Stimulated activated naive CD4-positive, alpha-beta T cell (primary cell): ENCODE measurements around the gene FRY.

Source experiments
- DNase-seq, 6 experiments: peaks; one replicate each; lab custom pipeline; 2025; lab: John Stamatoyannopoulos, UW

Gene FRY

DNA sequence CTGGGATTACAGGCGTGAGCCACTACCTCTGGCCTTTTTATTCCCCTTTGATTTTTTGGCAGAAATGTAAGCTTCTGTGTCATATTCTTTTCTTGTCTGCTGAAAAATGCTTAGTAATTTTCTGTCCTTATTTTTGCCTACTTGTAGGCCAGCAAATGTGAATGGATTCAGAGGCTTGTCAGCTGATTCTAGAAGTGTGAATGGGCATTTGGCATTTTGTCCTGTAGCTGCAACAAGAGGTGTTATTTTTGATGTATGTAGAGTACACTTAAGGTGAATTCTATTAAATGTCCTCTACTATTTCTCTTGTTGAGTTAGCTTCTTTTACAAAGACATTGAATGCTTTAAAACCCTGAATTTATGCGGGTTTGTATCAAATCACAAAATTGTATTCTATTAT is 50.0 kb downstream of the FRY start:
- no peak for DNase-seq

DNA sequence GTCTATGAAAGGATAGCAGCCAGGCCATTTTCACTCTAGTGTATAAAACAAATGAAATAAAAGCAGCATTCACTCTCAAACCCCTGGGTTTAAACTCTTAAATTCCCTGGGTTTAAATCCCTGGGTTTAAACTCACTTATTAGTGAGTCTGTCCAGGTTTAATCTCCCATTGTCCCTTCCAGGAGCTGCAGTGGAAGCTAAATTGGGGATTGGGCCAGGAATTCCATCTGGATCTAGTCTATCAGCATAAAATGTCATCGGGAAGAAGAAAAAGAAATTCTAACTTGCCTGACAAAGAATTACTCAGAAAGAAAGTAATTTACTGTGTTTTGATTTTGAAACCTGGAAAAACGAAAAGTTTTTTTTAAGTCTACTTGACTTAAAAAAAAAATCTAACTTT is 54.8 kb downstream of the FRY start:
- no peak for DNase-seq

DNA sequence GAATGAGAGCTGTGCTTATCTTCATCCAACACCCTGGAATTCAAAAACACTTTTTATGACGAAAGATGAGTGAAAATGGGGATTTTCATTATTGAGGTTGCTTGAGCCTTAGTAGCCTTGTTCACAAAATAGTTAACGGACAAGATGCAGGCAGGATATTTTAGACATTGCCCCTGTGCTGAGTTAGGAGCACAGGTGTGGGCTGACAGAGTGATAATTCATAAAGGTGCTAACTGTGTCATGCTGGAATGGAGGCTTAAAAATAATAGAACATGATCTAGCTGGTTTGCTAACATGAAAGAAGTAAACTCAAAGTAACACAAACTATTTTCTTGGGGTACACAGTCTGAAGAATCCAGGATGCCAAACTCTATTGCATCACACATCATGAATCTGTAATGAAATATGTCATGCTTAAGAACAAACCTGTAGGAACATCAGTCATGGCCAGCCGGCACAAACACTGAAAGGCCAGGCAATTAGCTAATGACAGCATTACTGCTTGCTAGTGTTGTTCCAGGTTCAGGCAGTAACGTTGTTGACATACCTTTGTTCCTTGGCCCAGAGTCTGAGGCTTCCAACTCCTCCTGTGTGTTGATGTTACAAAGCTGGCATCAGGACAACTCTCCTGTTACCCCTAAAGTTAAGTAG is 55.3 kb downstream of the FRY start:
- no peak for DNase-seq

DNA sequence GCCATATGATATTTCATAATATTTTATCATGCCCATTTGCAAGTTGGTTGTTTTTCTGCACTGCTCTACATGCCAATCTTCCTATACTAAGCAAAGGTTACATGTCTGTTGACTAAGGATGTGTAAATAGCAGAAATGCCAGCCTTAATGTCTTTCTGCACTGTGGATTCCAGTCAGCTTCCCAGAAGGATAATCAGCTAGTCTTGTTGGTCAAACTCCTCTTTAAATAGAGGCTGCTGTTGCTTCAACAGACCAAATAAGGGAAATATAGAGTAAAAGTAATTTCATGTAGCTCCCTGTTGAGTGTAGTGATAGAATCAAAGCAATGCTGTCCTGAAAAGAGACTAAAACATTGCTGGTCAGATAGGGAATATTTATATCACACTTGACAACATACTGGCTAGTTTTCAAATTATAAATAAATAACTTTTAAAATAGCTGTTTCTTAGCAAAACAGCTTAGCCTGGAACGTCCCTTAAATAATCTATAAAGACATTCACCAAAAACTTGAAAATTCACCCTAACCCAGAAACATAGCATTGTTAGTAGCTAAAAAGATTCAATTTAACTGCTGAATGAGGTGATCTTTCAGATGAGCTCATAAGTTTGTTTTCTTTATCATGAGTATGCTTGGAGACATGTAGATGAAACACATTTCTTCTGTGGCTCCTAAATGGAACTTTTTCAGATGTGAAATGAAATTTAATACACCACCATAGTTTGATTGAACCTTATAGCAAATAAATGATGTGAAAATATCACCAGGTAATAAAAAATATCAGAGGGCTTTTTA is 56.6 kb downstream of the FRY start:
- DNase-seq: no peak

DNA sequence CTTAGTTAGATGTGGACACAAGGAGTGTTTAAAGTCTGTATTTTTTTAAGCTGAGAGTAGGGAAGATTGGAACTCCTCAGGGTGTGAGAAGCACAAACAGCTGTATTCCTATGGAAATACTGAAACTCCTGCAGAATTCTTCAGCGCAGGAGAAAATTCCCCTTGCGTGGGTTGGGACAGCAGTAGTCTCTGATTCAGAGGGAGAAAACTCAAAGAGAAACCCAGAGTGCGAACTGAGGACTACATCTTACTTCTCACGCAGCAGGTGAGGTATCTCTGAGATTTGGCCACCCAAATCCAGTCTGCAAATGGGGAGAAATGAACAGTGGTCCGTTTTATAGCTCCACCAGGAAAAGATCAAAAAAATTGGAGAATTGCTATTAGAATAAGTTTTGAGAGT is 60.9 kb downstream of the FRY start:
- DNase-seq: no peak

DNA sequence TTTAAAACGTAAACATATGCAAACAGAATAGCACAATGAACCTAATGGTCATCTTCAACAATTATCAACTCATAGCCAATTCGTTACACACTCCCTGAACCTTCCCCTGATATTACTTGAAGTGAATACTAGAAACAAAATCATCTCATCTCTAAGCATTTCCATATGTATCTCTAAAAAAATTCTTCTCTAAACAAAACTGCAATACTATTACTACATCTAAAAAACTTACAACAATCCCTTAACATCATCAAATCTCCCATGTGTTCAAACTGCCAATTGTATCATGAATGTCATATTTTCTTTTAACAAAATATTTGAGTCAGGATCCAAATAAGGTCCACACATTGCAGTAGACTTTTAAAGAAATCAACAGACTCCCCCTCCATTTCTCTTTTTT is 61.4 kb downstream of the FRY start:
- DNase-seq: no peak

DNA sequence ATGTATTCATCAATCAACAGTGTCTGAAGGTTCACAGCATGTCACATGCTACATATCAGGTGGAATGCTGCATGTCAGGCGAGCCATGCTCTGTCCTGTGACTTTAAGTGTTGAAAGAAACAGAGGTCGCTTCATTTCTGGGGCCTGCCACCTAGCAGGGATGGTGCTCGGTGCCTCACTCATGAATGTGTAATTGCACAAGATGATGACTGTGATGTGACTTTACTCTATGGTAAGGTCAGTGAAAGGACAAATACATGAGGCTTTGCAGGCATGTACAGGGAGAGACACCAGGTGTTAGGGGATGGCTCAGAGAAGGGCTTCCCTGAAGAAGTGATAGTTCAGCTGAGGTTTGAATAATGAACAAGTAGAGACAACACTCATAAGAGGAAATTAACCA is 66.7 kb downstream of the FRY start:
- DNase-seq: no peak

DNA sequence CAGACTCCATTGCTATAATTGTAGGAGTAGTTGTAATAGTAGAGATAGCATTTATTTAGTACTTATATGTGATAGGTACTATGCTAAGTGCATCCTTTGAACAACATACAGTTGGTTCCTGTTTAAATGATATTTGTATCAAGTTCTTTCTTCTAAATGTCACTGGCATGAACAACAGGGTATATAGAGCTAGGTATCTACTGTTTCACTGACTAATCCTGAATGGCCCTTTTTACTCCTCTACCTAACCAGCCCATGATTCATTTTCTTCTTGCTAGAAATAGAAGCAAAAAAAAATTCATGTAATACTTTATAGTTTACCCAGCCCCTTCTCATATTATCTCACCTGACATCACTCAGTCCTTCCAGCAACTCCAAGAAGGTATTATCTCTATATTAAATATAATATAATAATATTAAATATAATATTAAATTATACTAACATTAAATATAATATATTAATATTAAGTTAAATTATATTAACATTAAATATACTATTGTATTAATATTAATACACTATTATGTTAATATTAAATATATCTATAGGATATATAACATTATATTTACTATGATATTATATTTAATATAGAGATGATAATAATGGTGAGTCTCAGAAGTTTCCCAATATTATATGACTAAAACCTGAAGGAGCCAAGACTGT is 74.2 kb downstream of the FRY start:
- DNase-seq: no peak

DNA sequence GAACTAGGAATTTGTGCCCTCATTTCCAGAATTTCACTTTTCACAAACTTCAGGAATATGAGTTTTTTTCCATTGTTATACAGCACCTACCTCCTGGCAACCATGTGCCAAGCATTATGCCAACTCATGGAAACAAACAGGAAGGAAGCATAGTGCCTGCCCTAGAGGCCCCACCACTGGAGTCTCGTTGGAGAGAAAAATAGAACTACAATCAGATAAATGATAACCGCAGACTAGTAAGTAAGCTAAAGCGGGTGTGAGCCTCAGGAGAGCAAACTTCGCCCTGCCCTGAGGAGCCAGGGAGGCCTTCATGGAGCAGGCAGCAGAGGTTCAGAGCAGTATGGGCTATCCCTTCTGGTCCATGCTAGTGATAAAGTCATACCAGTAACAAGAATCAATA is 75.9 kb downstream of the FRY start:
- no peak for DNase-seq

DNA sequence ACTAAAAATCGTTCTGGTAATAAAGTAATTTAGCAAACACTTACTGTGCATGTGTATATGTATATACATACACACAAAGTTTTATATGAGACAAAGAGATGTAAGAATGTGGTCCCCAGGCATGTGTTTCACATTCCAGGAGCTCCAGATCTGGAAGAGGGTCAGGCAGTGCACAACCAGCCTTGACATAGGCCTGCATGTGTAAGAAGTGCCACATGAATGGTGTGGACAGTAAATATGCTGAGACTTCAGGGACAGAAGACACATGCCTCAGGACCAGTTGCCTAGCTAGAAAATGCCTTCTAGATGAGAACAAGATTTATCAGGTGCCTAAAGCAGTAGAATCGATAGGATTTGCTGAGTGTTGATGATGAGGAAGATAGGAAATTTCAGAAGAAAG is 76.4 kb downstream of the FRY start:
- DNase-seq: no peak

DNA sequence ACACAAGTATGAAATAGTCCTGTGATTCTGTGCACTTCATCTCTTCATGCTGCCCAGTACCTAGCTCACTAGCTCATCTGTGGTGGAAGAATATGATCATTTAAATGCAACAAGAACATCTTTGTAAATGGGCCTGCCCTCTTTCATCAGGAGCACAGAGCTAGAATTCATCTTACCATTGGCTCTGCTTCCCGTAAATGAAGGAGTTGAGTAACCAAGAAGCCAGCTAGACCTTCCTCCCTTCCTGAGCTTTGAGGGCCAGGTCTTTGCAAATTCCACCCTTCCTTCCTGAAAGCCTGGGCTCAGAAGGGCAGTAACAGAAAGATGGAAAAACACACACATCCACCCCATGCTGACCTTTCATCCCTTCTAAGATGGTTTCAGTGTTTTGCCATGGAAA is 82.0 kb downstream of the FRY start:
- DNase-seq: no peak

DNA sequence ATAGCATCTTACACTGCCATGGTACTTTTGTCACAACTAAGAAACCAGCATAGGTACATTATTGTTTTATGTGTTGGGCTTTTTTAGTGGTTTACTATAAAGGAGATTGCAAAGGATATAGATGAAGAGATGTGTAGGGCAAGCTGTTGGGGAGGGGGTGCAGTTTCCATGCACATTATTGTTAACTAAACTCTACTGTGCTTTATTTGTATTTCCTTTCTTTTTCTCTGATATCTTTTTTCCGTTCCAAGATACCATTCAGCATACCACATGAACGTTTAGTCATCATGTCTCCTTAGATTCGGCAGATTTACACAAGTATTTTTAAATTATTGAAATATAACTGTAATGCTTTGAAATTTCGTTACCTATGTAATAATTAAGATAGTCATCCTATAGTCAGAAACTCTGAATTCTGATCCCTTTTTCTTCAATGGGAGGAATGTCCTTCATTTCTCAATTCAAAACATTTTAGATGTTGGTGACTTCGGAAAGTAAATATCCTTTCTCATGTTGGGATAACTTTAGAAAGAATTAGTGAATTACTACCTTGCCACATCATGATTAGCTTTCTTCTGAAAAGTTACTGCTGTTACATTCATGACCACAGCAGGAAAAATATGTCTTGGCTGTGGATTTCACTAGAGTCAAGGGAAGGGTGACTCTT is 82.8 kb downstream of the FRY start:
- DNase-seq: no peak

DNA sequence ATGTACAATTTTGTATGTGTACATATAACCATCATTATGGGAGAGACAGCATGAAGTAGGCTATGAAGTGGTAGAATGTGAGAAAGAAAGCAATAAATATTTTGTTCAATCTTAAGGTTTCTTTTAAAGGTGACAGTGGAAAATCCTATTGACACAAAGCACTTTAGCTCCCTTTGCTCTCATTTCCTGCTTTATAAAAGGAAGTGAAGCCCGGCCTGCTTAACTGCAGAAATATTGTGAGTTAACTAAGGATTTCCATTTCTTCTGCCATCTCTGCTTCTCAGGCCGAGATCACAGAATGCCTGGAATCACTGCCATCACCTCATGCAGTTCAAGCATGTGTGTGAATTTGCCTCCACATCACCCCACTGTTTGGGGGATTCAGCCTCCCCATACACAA is 83.5 kb downstream of the FRY start:
- no peak for DNase-seq

DNA sequence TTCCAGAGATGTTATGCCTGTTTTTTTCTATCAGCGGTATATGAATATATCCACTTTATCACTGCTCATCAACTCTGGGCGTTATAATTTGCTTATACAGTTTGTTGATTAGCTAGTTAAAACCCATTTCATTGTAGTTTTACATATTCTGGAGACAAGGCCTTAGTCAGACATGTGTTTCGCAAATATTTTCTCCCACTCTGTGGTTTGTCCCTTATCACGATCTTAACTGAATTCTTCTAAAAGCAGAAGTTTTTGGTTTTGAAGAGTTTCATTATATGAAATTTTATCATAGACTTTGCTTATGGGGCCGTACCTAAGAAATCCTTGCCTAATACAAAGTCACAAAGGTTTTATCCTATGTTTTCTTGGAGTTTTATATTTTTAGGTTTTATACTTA is 84.6 kb downstream of the FRY start:
- DNase-seq: no peak

DNA sequence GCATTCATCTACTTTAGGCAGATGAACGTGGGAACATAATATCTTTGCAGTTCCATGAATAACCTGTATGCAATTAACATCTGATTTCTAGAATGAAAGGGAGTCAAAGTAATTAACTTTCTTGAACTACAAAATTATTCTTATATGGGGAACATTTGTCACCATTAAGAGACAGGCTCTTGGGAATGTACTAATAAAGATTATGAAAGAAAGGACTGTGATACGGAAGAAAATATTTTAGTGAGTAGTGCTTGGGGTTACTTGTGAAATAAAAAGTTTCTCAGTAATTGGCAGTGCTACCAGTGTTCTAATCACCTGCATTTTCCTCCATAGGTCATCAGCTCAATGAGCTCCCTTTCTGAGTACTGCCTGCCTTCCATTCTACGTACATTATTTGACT is 85.4 kb downstream of the FRY start:
- DNase-seq: no peak

DNA sequence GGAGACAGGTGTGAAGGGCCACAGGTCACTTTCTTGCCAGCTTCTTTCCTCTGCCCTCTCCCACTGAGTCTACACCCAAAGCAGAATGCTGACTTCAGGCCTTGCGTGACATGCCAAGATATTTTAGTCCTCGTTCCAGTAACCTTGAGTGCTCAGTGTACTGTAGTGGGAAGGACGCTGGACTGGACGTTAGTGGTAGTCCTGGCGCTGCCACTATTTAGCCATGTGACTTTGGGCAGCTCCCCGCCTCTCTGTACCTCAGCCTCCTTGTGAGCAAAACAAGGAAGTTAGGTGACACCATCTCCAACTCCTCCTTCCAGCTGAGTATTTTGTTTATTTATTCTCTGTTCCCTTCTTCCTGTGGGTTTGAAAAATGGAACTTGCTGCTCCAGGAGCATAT is 86.1 kb downstream of the FRY start:
- DNase-seq: no peak

DNA sequence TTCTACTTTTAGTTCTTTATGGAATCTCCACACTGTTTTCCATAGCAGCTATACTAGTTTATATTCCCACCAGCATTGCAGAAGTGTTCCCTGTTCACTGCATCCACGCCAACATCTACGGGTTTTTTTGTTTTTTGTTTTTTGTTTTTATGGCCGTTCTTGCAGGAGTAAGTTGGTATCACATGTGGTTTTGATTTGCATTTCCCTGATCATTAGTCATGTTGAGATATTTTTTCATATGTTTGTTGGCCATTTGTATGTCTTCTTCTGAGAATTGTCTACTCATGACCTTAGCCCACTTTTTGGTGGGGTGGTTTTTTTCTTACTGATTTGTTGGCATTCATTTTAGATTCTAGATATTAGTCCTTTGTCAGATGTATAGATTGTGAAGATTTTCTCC is 89.7 kb downstream of the FRY start:
- DNase-seq: no peak

DNA sequence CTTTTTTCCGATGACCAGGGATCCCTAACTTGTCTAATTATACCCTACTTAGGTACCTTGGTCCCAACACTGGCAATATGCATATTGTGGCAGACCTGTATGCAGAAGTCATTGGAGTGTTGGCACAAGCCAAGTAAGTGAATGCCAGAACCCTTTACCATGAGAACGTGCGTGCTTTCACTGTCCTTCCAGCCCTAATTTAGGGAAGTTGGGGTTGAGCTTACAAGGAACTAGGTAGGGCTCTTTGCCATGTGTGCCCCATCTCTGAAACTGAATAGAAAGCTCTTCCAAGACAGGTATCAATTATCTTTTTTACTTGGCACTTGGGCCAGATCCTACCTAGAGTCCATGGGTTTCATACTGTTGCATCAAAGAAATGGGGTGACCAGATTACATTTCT is 93.2 kb downstream of the FRY start:
- DNase-seq: no peak

DNA sequence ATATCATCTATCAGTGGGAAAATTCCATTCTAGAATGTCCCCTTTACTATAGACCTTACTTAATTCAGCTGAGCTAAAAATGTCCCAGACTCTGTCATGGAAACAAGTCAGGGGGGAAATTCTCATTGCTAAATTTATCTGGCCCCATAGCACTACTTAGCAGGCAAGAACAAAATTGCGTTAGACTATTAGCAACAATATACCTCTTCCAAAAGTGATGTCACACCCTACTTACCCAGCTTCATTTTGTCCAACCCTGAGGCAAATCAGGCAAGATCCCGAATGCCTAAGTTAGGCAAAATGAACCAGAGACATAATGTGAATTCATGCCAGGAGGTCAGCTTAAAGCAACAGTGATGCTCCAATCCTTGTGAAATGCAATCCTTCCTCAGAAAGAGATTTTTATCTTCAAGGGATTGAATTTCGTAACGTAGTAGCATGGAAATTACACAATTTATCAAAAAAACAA is 93.7 kb downstream of the FRY start:
- no peak for DNase-seq

DNA sequence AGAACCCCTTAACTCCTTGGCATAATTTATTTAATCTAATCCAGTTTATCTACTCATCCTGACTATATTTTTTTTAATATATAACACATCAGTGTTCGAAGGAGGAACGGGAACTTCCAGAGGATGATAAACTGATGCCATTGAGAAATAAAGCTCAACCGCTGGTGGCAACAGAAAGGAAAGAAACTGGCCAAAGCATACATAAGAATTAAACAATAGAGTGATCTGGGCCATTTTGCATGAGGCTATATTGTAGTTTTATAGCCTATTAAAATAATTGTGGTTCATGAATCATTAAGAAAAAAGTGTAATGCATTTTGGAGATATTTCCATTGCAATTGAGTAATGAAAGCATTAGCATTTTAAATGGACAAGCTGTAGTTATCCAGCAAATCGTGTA is 94.2 kb downstream of the FRY start:
- DNase-seq: no peak

DNA sequence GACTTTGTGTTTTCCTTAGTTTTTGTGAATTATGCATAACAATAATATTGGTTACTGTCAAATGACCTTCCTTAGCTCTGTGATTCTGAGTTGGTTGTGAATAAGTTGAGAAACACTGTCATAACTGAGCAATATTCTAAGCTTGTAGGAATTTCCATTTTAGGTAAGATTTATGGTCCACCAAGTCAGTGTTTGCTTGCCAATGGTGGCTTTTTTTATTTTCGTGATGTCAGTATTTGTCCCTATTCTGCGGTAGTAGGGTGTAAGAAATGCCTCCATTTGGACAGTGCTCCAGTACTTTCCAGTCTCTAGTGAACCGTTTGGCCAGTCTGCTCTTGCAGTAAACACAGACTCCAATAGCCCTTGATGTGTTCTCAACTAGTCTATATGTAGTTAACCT is 94.7 kb downstream of the FRY start:
- DNase-seq: no peak

DNA sequence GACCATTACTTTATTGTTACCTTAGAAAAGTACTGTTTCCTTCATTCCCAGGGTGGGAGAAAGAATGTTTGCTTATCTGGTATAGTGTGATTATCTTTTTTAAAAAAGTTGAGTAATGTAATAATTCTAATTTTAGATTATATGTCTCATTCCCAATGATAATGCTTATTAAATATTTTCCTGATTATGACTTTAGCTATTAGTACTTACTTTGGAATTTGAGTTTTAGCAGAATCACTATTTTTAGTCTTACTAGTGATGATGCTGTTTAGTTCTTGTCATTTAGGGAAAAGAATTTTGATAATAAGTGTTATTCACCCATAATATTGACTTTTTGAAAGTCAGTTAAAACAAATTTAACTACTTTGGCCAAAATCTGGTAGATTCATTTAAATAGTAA is 95.2 kb downstream of the FRY start:
- DNase-seq: no peak

DNA sequence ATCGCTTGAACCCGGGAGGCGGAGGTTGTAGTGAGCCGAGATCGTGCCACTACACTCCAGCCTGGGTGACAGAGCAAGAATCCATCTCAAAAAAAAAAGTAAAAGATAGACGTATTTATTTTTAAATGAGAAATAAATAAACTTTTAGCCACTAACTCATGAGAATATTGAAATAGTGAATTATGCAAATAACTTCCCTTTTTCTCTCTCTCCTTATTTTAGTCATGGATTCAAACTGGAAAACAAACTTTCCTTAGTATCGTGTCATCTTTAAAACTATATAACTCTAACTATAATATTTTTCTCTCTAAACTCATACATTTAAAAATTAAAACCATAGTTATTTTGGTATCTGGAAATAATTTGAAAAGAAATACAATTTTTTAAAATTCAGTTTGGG is 96.1 kb downstream of the FRY start:
- no peak for DNase-seq
